DMS153 (cell line): ENCODE measurements around the gene OLIG3.

Source experiments
- DNase-seq: peaks from one replicate; lab custom pipeline; 2025; lab: John Stamatoyannopoulos, UW

The OLIG3 gene

GRCh38 chr6:137471497-137471896 lies 22.7 kb downstream of the OLIG3 start:
- DNase-seq, result no peak

DNA sequence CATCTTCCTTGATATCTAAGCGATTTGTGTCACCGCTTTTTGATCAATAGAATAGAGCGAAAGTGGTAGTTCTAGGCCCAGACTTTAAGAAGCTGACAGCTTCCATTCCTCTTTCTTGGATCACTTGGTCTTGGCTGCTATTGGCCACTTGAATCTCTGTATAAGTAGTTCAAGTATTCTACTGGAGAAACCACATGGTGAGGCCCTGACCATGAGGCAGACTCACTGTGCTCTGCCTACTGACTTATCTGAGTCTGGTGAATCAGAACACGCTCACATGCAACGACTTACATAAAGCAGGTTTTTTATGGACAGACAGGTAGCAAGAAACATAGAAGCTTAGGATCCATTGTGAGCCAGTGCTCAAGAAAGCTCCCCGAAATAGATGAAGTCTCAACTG lies 27.0 kb downstream of the OLIG3 start:
- no peak for DNase-seq

- no peak for DNase-seq
Observed at GRCh38 chr6:137465378-137466009, 28.7 kb downstream of the OLIG3 start.

- DNase-seq, result no peak
Observed at GRCh38 chr6:137452333-137452894, 41.8 kb downstream of the OLIG3 start.

GRCh38 chr6:137443901-137444300 lies 50.3 kb downstream of the OLIG3 start:
- no peak for DNase-seq
